Endothelial cell of umbilical vein (primary cell): ENCODE data around the gene DDX31. TPM values are rescaled to one million over a fixed set of nuclear protein-coding genes. Genes with fewer than 3 reads are reported as not detected.

Experiments used
- BruUV-seq: library from RNA; stranded (reverse); fragments of 400-500 nt; replicated peaks from 2 replicates; lab custom pipeline; 2021; lab: Mats Ljungman, UMichigan
- CTCF ChIA-PET: fragments of 300-600, 350-600 bp; sonication (Branson Sonifier 250); formaldehyde crosslinking; loops from one replicate; lab custom pipeline; 2021; ENCODE audit warnings: antibody characterized with exemption, inconsistent platforms; lab: Charles Lee
- POLR2A ChIA-PET: fragments of 300-600, 350-600 bp; sonication (Branson Sonifier 250); formaldehyde crosslinking; loops from one replicate; lab custom pipeline; 2021; ENCODE audit warnings: antibody characterized with exemption, inconsistent platforms; lab: Charles Lee
- DNase-seq: peaks from one replicate; pipeline ENCODE4 v3.0.0-alpha.2; 2011; ENCODE audit warnings: low read depth, low spot score
- FAIRE-seq: peaks from 2 replicates; lab custom pipeline; 2011; peaks lifted over from hg19 to GRCh38; lab: Jason Lieb, UNC
- H2AFZ ChIP-seq: 2 replicates; pipeline ENCODE4 v1.6.0; 2012; ENCODE audit warnings: low read depth, low read length, control low read depth, inconsistent platforms
- H3K27ac ChIP-seq: 2 replicates; pipeline ENCODE4 v1.5.1; 2011; ENCODE audit warnings: low read depth, mild to moderate bottlenecking, control low read depth, low read length, moderate library complexity; ENCODE audit not compliant: insufficient read depth
- H3K27me3 ChIP-seq, 2 experiments: 2 replicates each; pipeline versions ENCODE4 v1.6.0 to v1.6.1; 2011; ENCODE audit warnings: low read length in 2 of 2, mixed read lengths in 1 of 2; ENCODE audit not compliant: control insufficient read depth in 2 of 2, insufficient read depth in 2 of 2
- H3K36me3 ChIP-seq, 2 experiments: 2 replicates in 1 of 2; 3 replicates in 1 of 2; pipeline ENCODE4 v1.5.1; 2011; ENCODE audit warnings: low read length in 2 of 2, mild to moderate bottlenecking in 1 of 2, moderate library complexity in 1 of 2; ENCODE audit not compliant: control insufficient read depth in 2 of 2, insufficient read depth in 2 of 2; ENCODE audit errors: extremely low read depth in 1 of 2
- H3K4me1 ChIP-seq: 3 replicates; pipeline ENCODE4 v1.5.1; 2011; ENCODE audit warnings: mild to moderate bottlenecking, low read length; ENCODE audit not compliant: control insufficient read depth, insufficient read depth; ENCODE audit errors: extremely low read depth
- H3K4me2 ChIP-seq: 2 replicates; pipeline ENCODE4 v1.6.1; 2011; ENCODE audit warnings: low read length, control low read depth, mixed read lengths; ENCODE audit not compliant: insufficient read depth
- H3K4me3 ChIP-seq, 3 experiments: fragments of 200-600 bp in 1 of 3; sonication (generic), shearing (Covaris generic) in 1 of 3; replicated peaks in 1 of 3; 2 replicates each; pipeline ENCODE4 v1.5.1; 2011 to 2016; ENCODE audit warnings: control low read depth in 3 of 3, low read length in 3 of 3, mild to moderate bottlenecking in 2 of 3, inconsistent platforms in 1 of 3, low read depth in 1 of 3, moderate library complexity in 1 of 3; ENCODE audit not compliant: insufficient read depth in 1 of 3
- H3K79me2 ChIP-seq: 2 replicates; pipeline ENCODE4 v1.6.0; 2012; ENCODE audit warnings: low read length, inconsistent platforms; ENCODE audit not compliant: control insufficient read depth, insufficient read depth
- H3K9ac ChIP-seq: replicated peaks from 2 replicates; pipeline ENCODE3; 2011; ENCODE audit warnings: low read length, control low read depth; ENCODE audit not compliant: insufficient read depth; ENCODE audit errors: extremely low read depth
- H3K9me1 ChIP-seq: replicated peaks from 3 replicates; pipeline ENCODE4 v1.6.0; 2011; ENCODE audit warnings: mild to moderate bottlenecking, low read length; ENCODE audit not compliant: control insufficient read depth, insufficient read depth; ENCODE audit errors: extremely low read depth
- H3K9me3 ChIP-seq: replicated peaks from 2 replicates; pipeline ENCODE4 v1.5.1; 2012; ENCODE audit warnings: low read length, inconsistent platforms; ENCODE audit not compliant: control insufficient read depth, insufficient read depth
- H4K20me1 ChIP-seq: replicated peaks from 2 replicates; pipeline ENCODE3; 2011; ENCODE audit warnings: mild to moderate bottlenecking, low read length; ENCODE audit not compliant: control insufficient read depth, insufficient read depth; ENCODE audit errors: extremely low read depth
- CTCF ChIP-seq, 2 donors: IDR thresholded peaks; 1 replicate in 1 of 2; 2 replicates in 1 of 2; pipeline ENCODE4 v1.5.1; 2011; ENCODE audit warnings: low read length in 2 of 2, mild to moderate bottlenecking in 2 of 2, moderate library complexity in 2 of 2, control low read depth in 1 of 2, inconsistent platforms in 1 of 2, low read depth in 1 of 2; ENCODE audit not compliant: insufficient read depth in 1 of 2; ENCODE audit errors: extremely low read depth in 1 of 2
- EZH2 ChIP-seq: IDR thresholded peaks from 2 replicates; pipeline ENCODE4 v1.6.1; 2012; ENCODE audit warnings: borderline replicate concordance, low read depth, mild to moderate bottlenecking, moderate library complexity, low read length, inconsistent platforms; ENCODE audit not compliant: severe bottlenecking
- FOS ChIP-seq: IDR thresholded peaks from 2 replicates; pipeline ENCODE4 v1.6.1; 2011; ENCODE audit warnings: mild to moderate bottlenecking, low read length, moderate library complexity, borderline replicate concordance; ENCODE audit not compliant: insufficient read depth
- GATA2 ChIP-seq: IDR thresholded peaks from 2 replicates; pipeline ENCODE4 v1.7.0; 2011; ENCODE audit warnings: low read depth, mild to moderate bottlenecking, moderate library complexity, mixed read lengths, low read length; ENCODE audit not compliant: insufficient read length, insufficient read depth
- JUN ChIP-seq: IDR thresholded peaks from 2 replicates; pipeline ENCODE4 v1.6.1; 2011; ENCODE audit warnings: borderline replicate concordance, low read depth; ENCODE audit not compliant: insufficient read length, insufficient read depth
- MAX ChIP-seq: IDR thresholded peaks from 2 replicates; pipeline ENCODE4 v1.6.1; 2011; ENCODE audit not compliant: insufficient read depth, insufficient read length
- MYC ChIP-seq: IDR thresholded peaks from one replicate; pipeline ENCODE4 v1.6.1; 2011; ENCODE audit warnings: mild to moderate bottlenecking, low read depth, low read length
- POLR2A ChIP-seq: IDR thresholded peaks from 2 replicates; pipeline ENCODE4 v1.6.1; 2012; ENCODE audit warnings: low read depth, mild to moderate bottlenecking, control low read depth, low read length
- POLR2AphosphoS5 ChIP-seq: IDR thresholded peaks from 2 replicates; pipeline ENCODE4 v1.6.1; 2012; ENCODE audit warnings: low read depth, mild to moderate bottlenecking, control low read depth, low read length, moderate library complexity; ENCODE audit not compliant: insufficient read depth
- dilution Hi-C: fragments of 300-500 bp; cut with MboI; formaldehyde crosslinking; loops from one replicate; pipeline ENCODE4 v1.15.0; 2019; ENCODE audit warnings: low sequenced_read_pairs; ENCODE audit not compliant: extremely low pct_ligation_motif_present
- intact Hi-C: fragments of 100-400 bp; cut with micrococcal nuclease; formaldehyde crosslinking; loops from one replicate; pipeline ENCODE4 v1.10.0; 2022
- polyA plus RNA-seq, 4 experiments: library from polyadenylated mRNA; depleted of rRNA in 3 of 4; stranded (reverse) in 3 of 4; unstranded in 1 of 4; fragments of >200 nt; gene quantifications; 2 replicates each; pipeline versions ENCODE4 v1.2.1 to v1.2.3, GENCODE V29; 2011 to 2012; ENCODE audit warnings: missing spikeins in 1 of 4
- total RNA-seq: library from RNA; stranded (reverse); gene quantifications from 2 replicates; pipeline ENCODE4 v1.2.3, GENCODE V29; 2021

The DDX31 gene
- total and polyA plus RNA-seq, 2 donors (not counting 3 experiments of a cell fraction or from before 2014, with no cell fraction given), result 8.0 to 16.3 TPM

GRCh38 chr9:132616725-132617124 lies 53.1 kb downstream of the DDX31 start:
- Histone ChIP-seq H3K9me3 (no peaks in the 10 kb centered on the region), H3K36me3 (peaks cover 5 to 9% of the 10 kb centered on the region in 2 experiments), H3K79me2 (no peaks in the 10 kb centered on the region), H4K20me1 (no peaks in the 10 kb centered on the region), H3K9me1 (no peaks in the 10 kb centered on the region), H3K4me1 (no peaks in the 10 kb centered on the region), H2AFZ (no peak overlapping the region), H3K4me2 (no peak overlapping the region), H3K27me3 (no peaks in the 10 kb centered on the region), H3K4me3 (no peak overlapping the region), H3K27ac (no peak overlapping the region), H3K9ac (no peak overlapping the region)
- CTCF ChIA-PET, result no interaction called here
- no TSS peak for BruUV-seq
- POLR2A ChIA-PET, result no interaction called here
- no peak for TF ChIP-seq JUN
- TF ChIP-seq MYC, result no peak
- no peak for TF ChIP-seq GATA2
- TF ChIP-seq EZH2, result no peak
- TF ChIP-seq CTCF (IDR thresholded peaks at IDR 0.05; ENCODE audit: extremely low read depth in 1 of 2, insufficient read depth in 1 of 2, low read depth in 1 of 2, low read length in 2 of 2), result no peak
- no peak for TF ChIP-seq FOS
- no peak for TF ChIP-seq POLR2A
- no peak for TF ChIP-seq MAX
- TF ChIP-seq POLR2AphosphoS5, result no peak
- FAIRE-seq (no peak), DNase-seq (no peak)
- dilution Hi-C loops, result no loop called here
- intact Hi-C loops, result no loop called here
